Putamen (tissue), 1 donor: ENCODE results near the gene HMX1.

Experiments
- DNase-seq: peaks from one replicate; pipeline ENCODE4 v3.0.0-alpha.2; 2016; ENCODE audit warnings: low spot score

The HMX1 gene

GRCh38 chr4:8856835-8857621 is 14.6 kb downstream of the HMX1 start:
- no peak for DNase-seq

GRCh38 chr4:8855818-8856245 is 15.8 kb downstream of the HMX1 start:
- no peak for DNase-seq

GRCh38 chr4:8854931-8855330 is 16.7 kb downstream of the HMX1 start:
- no peak for DNase-seq

- DNase-seq = no peak
Measured at GRCh38 chr4:8854016-8854415, 17.6 kb downstream of the HMX1 start.

- DNase-seq = no peak
Measured at GRCh38 chr4:8853249-8853648, 18.4 kb downstream of the HMX1 start.

- DNase-seq = no peak
Measured at GRCh38 chr4:8852118-8852704, 19.4 kb downstream of the HMX1 start.

- DNase-seq = no peak
Measured at GRCh38 chr4:8851321-8852117, 20.1 kb downstream of the HMX1 start.

GRCh38 chr4:8850830-8851188 is 20.8 kb downstream of the HMX1 start:
- DNase-seq = no peak

GRCh38 chr4:8850074-8850829 is 21.4 kb downstream of the HMX1 start:
- no peak for DNase-seq

GRCh38 chr4:8849266-8850073 is 22.2 kb downstream of the HMX1 start:
- DNase-seq = no peak

GRCh38 chr4:8848507-8849265 is 23.0 kb downstream of the HMX1 start:
- DNase-seq = no peak

GRCh38 chr4:8847764-8848163 is 23.9 kb downstream of the HMX1 start:
- DNase-seq = no peak

- DNase-seq = no peak
Measured at GRCh38 chr4:8847331-8847730, 24.3 kb downstream of the HMX1 start.

GRCh38 chr4:8846826-8847225 is 24.8 kb downstream of the HMX1 start:
- DNase-seq = no peak

GRCh38 chr4:8846046-8846720 is 25.5 kb downstream of the HMX1 start:
- no peak for DNase-seq

GRCh38 chr4:8844976-8845690 is 26.5 kb downstream of the HMX1 start:
- DNase-seq = no peak

GRCh38 chr4:8843597-8843996 is 28.0 kb downstream of the HMX1 start:
- no peak for DNase-seq

GRCh38 chr4:8842614-8843013 is 29.0 kb downstream of the HMX1 start:
- no peak for DNase-seq

GRCh38 chr4:8841678-8842268 is 29.9 kb downstream of the HMX1 start:
- no peak for DNase-seq
